ENCODE results near the gene NAT8L. TPM values are rescaled to one million over a fixed set of nuclear protein-coding genes. Genes with fewer than 3 reads are reported as not detected.

Gene NAT8L
- total and polyA plus RNA-seq, 2 of the 13 experiments (the other 11 are each of a cell fraction or from before 2014, with no cell fraction given): 2.2 to 3.3 TPM

GRCh38 chr4:2041239-2042130 lies 17.6 kb upstream of the NAT8L start (continued):
- no peak for TF ChIP-seq ZBTB33 (CRISPR knock-in tag; IDR thresholded peaks at IDR 0.05)
- no peak for TF ChIP-seq ZNF441 (CRISPR knock-in tag; IDR thresholded peaks at IDR 0.05; ENCODE audit: borderline replicate concordance)
- no peak for TF ChIP-seq ATF1 (CRISPR knock-in tag; IDR thresholded peaks at IDR 0.05)
- peak; percentile 83; the same call in 1 of the 2 replicates for TF ChIP-seq CAMTA2 (CRISPR knock-in tag; IDR thresholded peaks at IDR 0.05; ENCODE audit: borderline replicate concordance)
- TF ChIP-seq RBAK (CRISPR knock-in tag; IDR thresholded peaks at IDR 0.05): no peak
- TF ChIP-seq ZNF839 (CRISPR knock-in tag; IDR thresholded peaks at IDR 0.05; ENCODE audit: borderline replicate concordance): no peak
- TF ChIP-seq ZNF619 (CRISPR knock-in tag; IDR thresholded peaks at IDR 0.05): no peak
- TF ChIP-seq ZC3H4 (CRISPR knock-in tag; IDR thresholded peaks at IDR 0.05; ENCODE audit: borderline replicate concordance): no peak
- TF ChIP-seq ZNF83 (CRISPR knock-in tag; IDR thresholded peaks at IDR 0.05; ENCODE audit: borderline replicate concordance): no peak
- no peak for TF ChIP-seq ZBTB20 (CRISPR knock-in tag; IDR thresholded peaks at IDR 0.05; ENCODE audit: borderline replicate concordance, low read depth)
- TF ChIP-seq RBFOX2 (IDR thresholded peaks at IDR 0.05; ENCODE audit: low read depth, low read length): peak; percentile 54
- TF ChIP-seq ZNF138 (CRISPR knock-in tag; IDR thresholded peaks at IDR 0.05; ENCODE audit: low read depth): no peak
- TF ChIP-seq NKX3-1 (CRISPR knock-in tag; IDR thresholded peaks at IDR 0.05): no peak
- TF ChIP-seq ZNF644 (CRISPR knock-in tag; IDR thresholded peaks at IDR 0.05; ENCODE audit: low read depth): no peak
- no peak for TF ChIP-seq EP300 (IDR thresholded peaks at IDR 0.05; ENCODE audit: low read depth in 2 of 2, low read length in 2 of 2)
- no peak for TF ChIP-seq EP300 (CRISPR knock-in tag; IDR thresholded peaks at IDR 0.05; ENCODE audit: borderline replicate concordance)
- no peak for TF ChIP-seq ZKSCAN1 (IDR thresholded peaks at IDR 0.05; ENCODE audit: low read length)
- no peak for TF ChIP-seq ZNF75D (CRISPR knock-in tag; IDR thresholded peaks at IDR 0.05; ENCODE audit: borderline replicate concordance)
- no peak for TF ChIP-seq RCOR2 (CRISPR knock-in tag; IDR thresholded peaks at IDR 0.05)
- no peak for TF ChIP-seq ZSCAN21 (CRISPR knock-in tag; IDR thresholded peaks at IDR 0.05; ENCODE audit: borderline replicate concordance)
- 0 out of 2 replicates have a peak, but pooled peaks have one; percentile 30 for TF ChIP-seq SIN3A (IDR thresholded peaks at IDR 0.05; ENCODE audit: borderline replicate concordance, low read depth, low read length)
- no peak for TF ChIP-seq ZNF891 (CRISPR knock-in tag; IDR thresholded peaks at IDR 0.05)
- 0 out of 2 replicates have a peak, but pooled peaks have one; percentile 9 for TF ChIP-seq ZBTB7A (CRISPR knock-in tag; IDR thresholded peaks at IDR 0.05)
- TF ChIP-seq TFDP1 (CRISPR knock-in tag; IDR thresholded peaks at IDR 0.05; ENCODE audit: borderline replicate concordance): peak; percentile 31; the same call in 1 of the 2 replicates
- peak; percentile 52; the same call in 1 of the 2 replicates for TF ChIP-seq ETV6 (CRISPR knock-in tag; conservative IDR thresholded peaks at IDR 0.05)
- TF ChIP-seq POLR2G (IDR thresholded peaks at IDR 0.05; ENCODE audit: low read depth, low read length): peak; percentile 49
- TF ChIP-seq ZNF253 (CRISPR knock-in tag; IDR thresholded peaks at IDR 0.05; ENCODE audit: borderline replicate concordance): no peak
